Activated CD8-positive, alpha-beta memory T cell treated with anti-CD3 and anti-CD28 coated beads, Interleukin-2, amount 10 ng/mL, durations not matched to agents 7 days and 5 days (primary cell): ENCODE data around the gene COL9A2. TPM values are rescaled to one million over a fixed set of nuclear protein-coding genes. Genes with fewer than 3 reads are reported as not detected.
A peak's percentile ranks its signal among the peaks of the same experiment; 100 is the strongest.

Experiments used
- ATAC-seq: fragments of 150-1000 bp; cut with Tn5 transposase; one replicate; pipeline ENCODE4 v1.10.0; 2021; ENCODE audit warnings: moderate library complexity
- CTCF ChIA-PET: fragments of 350-600 bp; sonication (Branson Sonifier 250); formaldehyde crosslinking; loops from one replicate; lab custom pipeline; 2021; ENCODE audit warnings: antibody characterized with exemption; lab: Charles Lee
- DNase-seq: peaks from one replicate; pipeline ENCODE4 v3.0.0-alpha.2; 2020
- H3K27ac Mint-ChIP-seq: one replicate; pipeline ENCODE4 v1.8.0; 2021; ENCODE audit warnings: mild to moderate bottlenecking, mixed read lengths
- H3K27me3 Mint-ChIP-seq: one replicate; pipeline ENCODE4 v1.8.0; 2021; ENCODE audit warnings: mixed read lengths
- H3K36me3 Mint-ChIP-seq: one replicate; pipeline ENCODE4 v1.8.0; 2021; ENCODE audit warnings: mild to moderate bottlenecking, mixed read lengths
- H3K4me1 Mint-ChIP-seq: one replicate; pipeline ENCODE4 v1.8.0; 2021; ENCODE audit warnings: mixed read lengths
- H3K4me3 Mint-ChIP-seq: one replicate; pipeline ENCODE4 v1.8.0; 2021; ENCODE audit warnings: mild to moderate bottlenecking, moderate library complexity, mixed read lengths
- H3K9me3 Mint-ChIP-seq: one replicate; pipeline ENCODE4 v1.8.0; 2022; ENCODE audit warnings: low read depth, mixed read lengths
- total RNA-seq, 2 experiments: library from RNA; stranded (reverse); gene quantifications; one replicate each; pipeline ENCODE4 v1.2.3, GENCODE V29; 2021

COL9A2 gene
- total RNA-seq, 2 experiments from 2014 or later = 8.3 to 12.4 TPM

GRCh38 chr1:40276122-40276521, 41.0 kb downstream of the COL9A2 start:
- Mint-ChIP-seq H3K36me3 (peaks cover 43% of the 10 kb centered on the region), H3K4me3 (no peak overlapping the region), H3K27ac (no peak overlapping the region), H3K4me1 (peaks cover 12% of the 10 kb centered on the region), H3K9me3 (no peaks in the 10 kb centered on the region), H3K27me3 (no peaks in the 10 kb centered on the region)
- CTCF ChIA-PET = interaction anchor here (0.8 to 1.0 kb wide), 2 partner anchors 39 to 122 kb away, joined by 3 to 4 read pairs; no protein-coding TSS in a partner anchor
- DNase-seq = no peak
- no peak for ATAC-seq

DNA sequence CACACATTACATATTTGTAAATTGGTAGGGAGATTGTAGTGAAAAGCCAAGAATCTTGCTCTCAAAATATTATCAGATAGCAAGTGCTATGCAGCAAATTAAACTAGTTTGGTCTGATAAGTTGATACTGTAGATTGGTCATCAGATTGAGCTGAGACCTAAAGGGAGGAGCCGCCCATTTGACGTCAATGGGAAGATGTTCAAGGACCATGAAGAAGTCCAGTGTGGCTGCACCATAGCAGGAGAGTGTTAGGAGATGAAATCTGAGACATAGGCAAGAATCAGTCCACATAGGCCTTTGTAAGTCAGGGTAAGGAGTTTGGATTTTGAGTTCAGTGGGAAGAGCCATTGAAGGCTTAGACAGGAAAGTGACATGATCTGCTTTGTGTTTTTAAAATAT, 42.8 kb downstream of the COL9A2 start:
- no peak for DNase-seq
- Mint-ChIP-seq H3K4me1 (peaks cover 24% of the 10 kb centered on the region), H3K9me3 (no peaks in the 10 kb centered on the region), H3K27me3 (no peaks in the 10 kb centered on the region), H3K27ac (no peak overlapping the region), H3K4me3 (no peak overlapping the region), H3K36me3 (peaks cover 48% of the 10 kb centered on the region)
- CTCF ChIA-PET = interaction anchor here (0.6 to 1.4 kb wide), 4 partner anchors 18 to 355 kb away, joined by 3 to 7 read pairs (median 3); no protein-coding TSS in a partner anchor
- ATAC-seq = no peak

GRCh38 chr1:40273547-40274166, 43.4 kb downstream of the COL9A2 start:
- Mint-ChIP-seq H3K36me3 (peaks cover 50% of the 10 kb centered on the region), H3K4me3 (no peak overlapping the region), H3K27ac (no peak overlapping the region), H3K9me3 (no peaks in the 10 kb centered on the region), H3K4me1 (peaks cover 24% of the 10 kb centered on the region), H3K27me3 (no peaks in the 10 kb centered on the region)
- ATAC-seq (no peak), DNase-seq (no peak)
- CTCF ChIA-PET = interaction anchor here (0.6 to 1.7 kb wide), 6 partner anchors 19 to 355 kb away, joined by 3 to 7 read pairs (median 3); no protein-coding TSS in a partner anchor

GRCh38 chr1:40272653-40273213, 44.4 kb downstream of the COL9A2 start:
- no peak for DNase-seq
- peaks cover 56% of the 10 kb centered on the region for H3K36me3 Mint-ChIP-seq
- H3K4me3 Mint-ChIP-seq = no peak overlapping the region
- no peaks in the 10 kb centered on the region for H3K27me3 Mint-ChIP-seq
- peaks cover 24% of the 10 kb centered on the region for H3K4me1 Mint-ChIP-seq
- H3K27ac Mint-ChIP-seq = no peak overlapping the region
- no peaks in the 10 kb centered on the region for H3K9me3 Mint-ChIP-seq
- CTCF ChIA-PET = interaction anchor here (1.0 to 1.7 kb wide), 6 partner anchors 20 to 128 kb away, joined by 3 to 5 read pairs (median 3); no protein-coding TSS in a partner anchor
- ATAC-seq = no peak

- H3K27ac Mint-ChIP-seq = peak overlapping the region; percentile 58
- DNase-seq (no peak), ATAC-seq (peak; percentile 30)
- H3K27me3 Mint-ChIP-seq = no peaks in the 10 kb centered on the region
- H3K4me1 Mint-ChIP-seq = peaks cover 26% of the 10 kb centered on the region
- no peaks in the 10 kb centered on the region for H3K9me3 Mint-ChIP-seq
- peak overlapping the region; percentile 5 for H3K4me3 Mint-ChIP-seq
- peaks cover 56% of the 10 kb centered on the region for H3K36me3 Mint-ChIP-seq
- CTCF ChIA-PET = interaction anchor here (1.5 to 1.8 kb wide), 2 partner anchors 10 to 117 kb away, joined by 3 to 5 read pairs; no protein-coding TSS in a partner anchor
These were observed 46.8 kb downstream of the COL9A2 start for GRCh38 chr1:40270152-40270834.

- no peaks in the 10 kb centered on the region for H3K27me3 Mint-ChIP-seq
- no peak overlapping the region for H3K27ac Mint-ChIP-seq
- no peak for DNase-seq
- H3K4me1 Mint-ChIP-seq = peaks cover 38% of the 10 kb centered on the region
- H3K36me3 Mint-ChIP-seq = peaks cover 53% of the 10 kb centered on the region
- no peaks in the 10 kb centered on the region for H3K9me3 Mint-ChIP-seq
- no peak for ATAC-seq
- H3K4me3 Mint-ChIP-seq = no peak overlapping the region
- CTCF ChIA-PET = interaction anchor here (0.8 to 2.6 kb wide), 3 partner anchors 47 to 137 kb away, joined by 3 to 9 read pairs (median 4); no protein-coding TSS in a partner anchor
These were observed 48.9 kb downstream of the COL9A2 start for GRCh38 chr1:40268211-40268610.

GRCh38 chr1:40267767-40268187, 49.3 kb downstream of the COL9A2 start:
- no peak overlapping the region for H3K4me3 Mint-ChIP-seq
- DNase-seq (no peak), ATAC-seq (no peak)
- H3K27me3 Mint-ChIP-seq = no peaks in the 10 kb centered on the region
- H3K4me1 Mint-ChIP-seq = peaks cover 41% of the 10 kb centered on the region
- no peak overlapping the region for H3K27ac Mint-ChIP-seq
- CTCF ChIA-PET = interaction anchor here (0.8 to 2.6 kb wide), 4 partner anchors 47 to 137 kb away, joined by 3 to 9 read pairs (median 4); no protein-coding TSS in a partner anchor
- no peaks in the 10 kb centered on the region for H3K9me3 Mint-ChIP-seq
- peaks cover 52% of the 10 kb centered on the region for H3K36me3 Mint-ChIP-seq

GRCh38 chr1:40266786-40267535, 50.1 kb downstream of the COL9A2 start:
- no peaks in the 10 kb centered on the region for H3K9me3 Mint-ChIP-seq
- H3K27me3 Mint-ChIP-seq = no peaks in the 10 kb centered on the region
- peaks cover 38% of the 10 kb centered on the region for H3K4me1 Mint-ChIP-seq
- DNase-seq = no peak
- no peak overlapping the region for H3K27ac Mint-ChIP-seq
- H3K36me3 Mint-ChIP-seq = peaks cover 52% of the 10 kb centered on the region
- CTCF ChIA-PET = interaction anchor here (0.7 to 2.6 kb wide), 4 partner anchors 48 to 129 kb away, joined by 3 to 9 read pairs (median 4); no protein-coding TSS in a partner anchor
- no peak for ATAC-seq
- no peak overlapping the region for H3K4me3 Mint-ChIP-seq

GRCh38 chr1:40265919-40266318, 51.2 kb downstream of the COL9A2 start:
- Mint-ChIP-seq H3K4me1 (peaks cover 40% of the 10 kb centered on the region), H3K36me3 (peaks cover 52% of the 10 kb centered on the region)
- CTCF ChIA-PET = interaction anchor here (0.6 to 2.6 kb wide), 4 partner anchors 49 to 77 kb away, joined by 3 to 9 read pairs (median 4); no protein-coding TSS in a partner anchor

DNA sequence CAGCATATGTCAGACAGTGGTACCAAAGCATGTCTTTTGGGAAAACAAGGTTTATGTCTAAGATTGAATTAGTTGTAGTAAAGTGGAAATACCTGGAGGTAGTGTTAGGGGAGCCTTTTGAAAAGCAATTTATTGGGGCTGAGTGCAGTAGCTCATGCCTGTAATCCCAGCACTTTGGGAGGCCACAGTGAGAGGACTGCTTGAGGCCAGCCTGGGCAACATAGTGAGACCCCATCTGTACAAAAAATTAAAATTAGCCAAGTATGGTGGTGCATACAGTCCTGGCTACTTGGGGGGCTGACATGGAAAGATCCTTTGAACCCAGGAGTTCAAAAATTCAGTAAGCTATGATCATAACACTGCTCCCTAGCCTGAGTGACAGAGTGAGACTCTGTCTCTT, 51.8 kb downstream of the COL9A2 start:
- no peaks in the 10 kb centered on the region for H3K9me3 Mint-ChIP-seq
- no peak overlapping the region for H3K27ac Mint-ChIP-seq
- H3K4me3 Mint-ChIP-seq = no peak overlapping the region
- peaks cover 51% of the 10 kb centered on the region for H3K36me3 Mint-ChIP-seq
- no peak for DNase-seq
- peaks cover 41% of the 10 kb centered on the region for H3K4me1 Mint-ChIP-seq
- ATAC-seq = no peak
- no peaks in the 10 kb centered on the region for H3K27me3 Mint-ChIP-seq
- CTCF ChIA-PET = interaction anchor here (0.6 kb wide), 1 partner anchor 77 kb away, joined by 3 read pairs; no protein-coding TSS in a partner anchor

More at GRCh38 chr1:40265919-40266318, 51.2 kb downstream of the COL9A2 start:
- no peak for DNase-seq
- ATAC-seq = no peak
- H3K27ac Mint-ChIP-seq = no peak overlapping the region
- H3K4me3 Mint-ChIP-seq = no peak overlapping the region
- no peaks in the 10 kb centered on the region for H3K27me3 Mint-ChIP-seq
- H3K9me3 Mint-ChIP-seq = no peaks in the 10 kb centered on the region

DNA sequence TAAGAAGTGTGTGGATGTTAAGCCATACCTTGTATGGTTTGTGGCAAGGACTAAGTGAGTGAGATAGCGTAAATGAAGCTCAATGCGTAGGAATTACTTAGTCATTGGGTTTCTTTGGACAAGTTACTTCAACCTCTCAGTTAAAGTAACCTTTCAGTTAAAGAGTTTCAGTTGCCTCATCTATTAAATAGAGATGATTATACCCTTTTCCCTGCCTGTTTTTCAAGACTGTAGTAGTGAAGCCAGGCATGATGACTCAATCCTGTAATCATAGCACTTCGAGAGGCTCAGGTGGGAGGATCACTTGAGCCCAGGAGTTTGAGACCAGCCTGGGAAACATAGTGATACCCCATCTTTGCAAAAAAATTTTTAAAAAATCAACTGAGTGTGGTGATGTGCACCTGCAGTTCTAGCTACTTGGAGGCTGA, 52.7 kb downstream of the COL9A2 start:
- Mint-ChIP-seq H3K4me3 (no peak overlapping the region), H3K27ac (peak overlapping the region; percentile 49), H3K27me3 (no peaks in the 10 kb centered on the region), H3K4me1 (peaks cover 42% of the 10 kb centered on the region), H3K9me3 (no peaks in the 10 kb centered on the region), H3K36me3 (peaks cover 51% of the 10 kb centered on the region)
- CTCF ChIA-PET = interaction anchor here (0.6 to 1.2 kb wide), 3 partner anchors 28 to 120 kb away, joined by 3 to 4 read pairs (median 3); no protein-coding TSS in a partner anchor
- ATAC-seq (peak; percentile 66), DNase-seq (no peak)

DNA sequence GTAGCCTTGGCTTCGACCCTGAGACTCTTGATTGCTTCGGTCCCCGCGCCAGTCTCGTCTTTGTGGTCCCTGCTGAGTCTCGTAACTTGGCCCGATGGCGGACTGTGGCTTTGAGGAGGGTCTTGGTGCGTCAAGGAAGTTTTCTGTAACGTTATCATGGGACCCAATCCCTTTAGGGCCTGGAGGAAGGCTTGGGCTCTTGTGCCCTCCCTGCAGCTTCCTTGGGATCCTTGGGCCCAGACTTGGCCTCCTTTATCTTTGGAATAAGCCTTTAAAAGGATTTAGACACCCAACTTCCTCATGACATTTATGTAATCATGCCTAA, 58.7 kb downstream of the COL9A2 start:
- peak overlapping the region; percentile 85 for H3K4me3 Mint-ChIP-seq
- H3K36me3 Mint-ChIP-seq = peaks cover 38% of the 10 kb centered on the region
- peaks cover 58% of the 10 kb centered on the region for H3K4me1 Mint-ChIP-seq
- peak overlapping the region; percentile 98 for H3K27ac Mint-ChIP-seq
- no peaks in the 10 kb centered on the region for H3K9me3 Mint-ChIP-seq
- no peaks in the 10 kb centered on the region for H3K27me3 Mint-ChIP-seq
- no peak for ATAC-seq
- DNase-seq = no peak
- CTCF ChIA-PET = interaction anchor here (1.2 to 2.9 kb wide), 4 partner anchors 15 to 105 kb away, joined by 3 to 9 read pairs (median 6); no protein-coding TSS in a partner anchor
